WERI-Rb-1 (cell line): ENCODE measurements around the gene APOL4.
"Not testable (repeated sequence)": the region's sequence is repeated elsewhere in the genome, so short reads cannot be mapped to it uniquely, and the experiment has no call there.

Source experiments
- DNase-seq: peaks from one replicate; pipeline ENCODE4 v3.0.0-alpha.2; 2020
- H3K27ac ChIP-seq: fragments of 250-450 bp; sonication (Bioruptor Pico); 2 replicates; pipeline ENCODE4 v1.5.1; 2020; ENCODE audit warnings: mild to moderate bottlenecking, moderate library complexity
- H3K27me3 ChIP-seq: fragments of 250-450 bp; sonication (Bioruptor Pico); 2 replicates; pipeline ENCODE4 v1.5.1; 2021; ENCODE audit warnings: mild to moderate bottlenecking, low read depth, moderate library complexity; ENCODE audit not compliant: insufficient read depth, severe bottlenecking
- H3K36me3 ChIP-seq: fragments of 250-450 bp; sonication (Bioruptor Pico); 2 replicates; pipeline ENCODE4 v1.5.1; 2020; ENCODE audit warnings: mild to moderate bottlenecking, moderate library complexity
- H3K4me3 ChIP-seq: 2 replicates; pipeline ENCODE4 v1.5.1; 2011; ENCODE audit warnings: low read depth, mild to moderate bottlenecking, control low read depth, low read length
- H3K9me3 ChIP-seq: fragments of 250-450 bp; sonication (Bioruptor Pico); 2 replicates; pipeline ENCODE4 v1.5.1; 2021; ENCODE audit warnings: mild to moderate bottlenecking, moderate library complexity; ENCODE audit not compliant: severe bottlenecking
- TF ChIP-seq, protein P1 (sequence below): IDR thresholded peaks from 2 replicates; pipeline ENCODE4 v1.5.1; 2011; ENCODE audit warnings: low read depth, mild to moderate bottlenecking, control low read depth, inconsistent platforms, low read length

Gene APOL4

DNA sequence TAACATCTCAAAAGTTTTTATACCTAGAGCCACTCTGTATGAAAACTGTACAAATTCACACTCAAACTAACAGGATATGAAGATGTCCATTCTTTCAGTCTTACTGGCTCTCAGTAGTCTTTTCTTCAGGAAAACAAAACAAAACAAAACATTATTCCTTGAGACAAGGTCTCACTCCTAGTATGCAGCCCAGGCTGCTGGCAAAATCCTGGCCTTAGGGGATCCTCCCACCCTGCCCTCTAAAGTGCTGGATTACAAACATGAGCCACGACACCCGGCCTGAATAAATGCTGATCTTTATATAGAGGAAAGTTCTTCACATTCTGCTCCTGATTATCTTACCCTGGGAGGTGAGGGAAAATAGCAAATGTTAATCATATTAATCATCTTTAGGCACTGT, 32.6 kb upstream of the APOL4 start:
- Histone ChIP-seq H3K9me3 (no peaks in the 10 kb centered on the region), H3K36me3 (no peaks in the 10 kb centered on the region), H3K27ac (no peak overlapping the region), H3K4me3 (no peak overlapping the region), H3K27me3 (no peaks in the 10 kb centered on the region)
- TF ChIP-seq, protein P1, sequence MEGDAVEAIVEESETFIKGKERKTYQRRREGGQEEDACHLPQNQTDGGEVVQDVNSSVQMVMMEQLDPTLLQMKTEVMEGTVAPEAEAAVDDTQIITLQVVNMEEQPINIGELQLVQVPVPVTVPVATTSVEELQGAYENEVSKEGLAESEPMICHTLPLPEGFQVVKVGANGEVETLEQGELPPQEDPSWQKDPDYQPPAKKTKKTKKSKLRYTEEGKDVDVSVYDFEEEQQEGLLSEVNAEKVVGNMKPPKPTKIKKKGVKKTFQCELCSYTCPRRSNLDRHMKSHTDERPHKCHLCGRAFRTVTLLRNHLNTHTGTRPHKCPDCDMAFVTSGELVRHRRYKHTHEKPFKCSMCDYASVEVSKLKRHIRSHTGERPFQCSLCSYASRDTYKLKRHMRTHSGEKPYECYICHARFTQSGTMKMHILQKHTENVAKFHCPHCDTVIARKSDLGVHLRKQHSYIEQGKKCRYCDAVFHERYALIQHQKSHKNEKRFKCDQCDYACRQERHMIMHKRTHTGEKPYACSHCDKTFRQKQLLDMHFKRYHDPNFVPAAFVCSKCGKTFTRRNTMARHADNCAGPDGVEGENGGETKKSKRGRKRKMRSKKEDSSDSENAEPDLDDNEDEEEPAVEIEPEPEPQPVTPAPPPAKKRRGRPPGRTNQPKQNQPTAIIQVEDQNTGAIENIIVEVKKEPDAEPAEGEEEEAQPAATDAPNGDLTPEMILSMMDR, result no peak
- DNase-seq, result no peak

GRCh38 chr22:36233796-36234195, 32.2 kb upstream of the APOL4 start:
- H3K4me3 ChIP-seq, result no peak overlapping the region
- no peak for DNase-seq
- no peak overlapping the region for H3K27ac ChIP-seq
- H3K27me3 ChIP-seq, result no peaks in the 10 kb centered on the region
- H3K9me3 ChIP-seq, result no peaks in the 10 kb centered on the region
- no peaks in the 10 kb centered on the region for H3K36me3 ChIP-seq
- TF ChIP-seq, protein P1, result no peak

DNA sequence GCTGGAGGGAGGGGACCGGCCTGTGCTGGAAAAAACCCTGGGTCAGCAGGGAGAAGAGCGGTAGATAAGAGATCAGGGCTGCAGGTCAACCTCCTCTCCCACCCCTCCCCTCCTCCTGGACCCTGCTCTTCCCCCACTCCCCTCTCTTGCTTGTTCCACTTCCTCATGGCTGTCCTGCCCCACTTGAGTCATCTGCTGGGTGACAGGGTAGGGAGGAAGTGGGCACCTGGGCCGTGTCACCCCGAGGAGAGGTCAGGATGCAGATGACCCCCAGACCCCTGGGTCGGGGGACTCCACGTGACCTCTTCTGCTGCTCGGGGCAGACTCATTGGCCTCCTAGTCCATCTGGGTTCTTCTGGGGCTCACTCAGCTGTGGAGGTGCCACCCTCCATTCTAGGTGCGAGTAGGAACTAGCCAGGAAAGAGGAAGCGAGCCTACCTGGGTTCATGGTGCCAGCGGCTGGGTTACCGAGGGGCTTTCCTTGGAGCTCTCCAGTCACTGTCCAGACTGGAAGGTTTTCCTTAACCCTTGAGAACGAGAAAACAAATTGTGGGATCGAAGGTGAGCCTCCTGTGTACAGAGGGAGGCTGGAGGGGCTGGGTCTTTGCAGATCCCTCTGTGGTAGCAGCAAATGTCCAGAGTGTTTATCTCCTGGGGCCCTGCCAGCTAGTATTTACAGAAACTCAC, 31.2 kb upstream of the APOL4 start:
- TF ChIP-seq, protein P1, result no peak
- H3K9me3 ChIP-seq, result no peaks in the 10 kb centered on the region
- no peak for DNase-seq
- no peak overlapping the region for H3K4me3 ChIP-seq
- no peaks in the 10 kb centered on the region for H3K36me3 ChIP-seq
- H3K27ac ChIP-seq, result no peak overlapping the region
- H3K27me3 ChIP-seq, result no peaks in the 10 kb centered on the region

DNA sequence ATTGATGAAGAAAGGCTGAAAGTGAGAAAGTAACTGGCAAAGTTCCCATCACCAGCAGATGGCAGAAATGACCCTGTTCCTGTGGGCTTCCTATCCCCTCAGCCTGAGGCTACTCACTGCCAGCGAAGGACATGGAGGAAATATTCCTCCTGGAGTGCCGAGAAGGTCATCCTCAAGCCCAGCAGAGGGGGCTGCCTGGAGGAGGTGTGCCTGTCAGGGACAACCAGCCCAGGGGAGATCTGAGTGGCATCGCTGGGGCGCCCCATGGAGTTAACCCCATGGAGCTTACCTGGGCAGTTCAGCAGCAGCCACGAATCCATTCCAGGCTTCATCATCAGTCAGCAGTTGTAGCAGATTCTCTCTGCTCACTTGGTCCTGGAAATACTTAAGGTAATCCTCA, 29.4 kb upstream of the APOL4 start:
- not testable (repeated sequence) for DNase-seq, H3K27ac ChIP-seq, H3K9me3 ChIP-seq, H3K36me3 ChIP-seq, H3K27me3 ChIP-seq, H3K4me3 ChIP-seq

- H3K36me3 ChIP-seq, H3K4me3 ChIP-seq, H3K9me3 ChIP-seq, H3K27me3 ChIP-seq, H3K27ac ChIP-seq, DNase-seq: not testable (repeated sequence)
These were observed 28.0 kb upstream of the APOL4 start for GRCh38 chr22:36229649-36230048.

DNA sequence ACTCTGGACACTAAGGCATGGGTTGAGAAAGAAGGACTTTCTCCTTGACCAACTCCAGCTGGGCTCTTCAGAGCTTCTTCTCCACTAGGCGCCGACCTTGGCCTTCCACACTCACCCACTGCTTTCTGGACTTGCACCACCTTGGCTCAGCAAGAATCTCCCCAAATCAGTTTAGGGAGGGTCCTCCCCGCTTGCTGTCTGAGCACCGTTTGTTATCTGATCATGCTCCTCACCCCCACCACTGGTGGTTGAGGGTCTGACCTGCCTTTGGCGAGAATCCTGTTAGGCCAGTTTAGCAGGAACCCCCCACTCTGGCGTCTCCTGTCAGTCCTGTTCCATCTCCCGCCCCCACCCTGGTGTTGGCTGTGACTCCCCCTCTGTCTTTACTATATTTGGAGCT, 27.3 kb upstream of the APOL4 start:
- Histone ChIP-seq H3K9me3 (no peaks in the 10 kb centered on the region), H3K4me3 (no peak overlapping the region), H3K27me3 (no peaks in the 10 kb centered on the region), H3K36me3 (no peaks in the 10 kb centered on the region), H3K27ac (no peak overlapping the region)
- TF ChIP-seq, protein P1, result no peak
- no peak for DNase-seq

GRCh38 chr22:36228369-36228768, 26.8 kb upstream of the APOL4 start:
- not testable (repeated sequence) for H3K27me3 ChIP-seq, H3K9me3 ChIP-seq, H3K27ac ChIP-seq, DNase-seq, H3K36me3 ChIP-seq, H3K4me3 ChIP-seq
